IgD-negative memory B cell (primary cell): Measurements from ENCODE around the gene LYSMD3. TPM values are rescaled to one million over a fixed set of nuclear protein-coding genes. Genes with fewer than 3 reads are reported as not detected.
A peak's percentile ranks its signal among the peaks of the same experiment; 100 is the strongest.

ENCODE experiments used
- H3K27ac Mint-ChIP-seq, 3 donors: one replicate each; pipeline ENCODE4 v1.8.0; 2020 to 2022; ENCODE audit warnings: mild to moderate bottlenecking in 3 of 3, mixed read lengths in 3 of 3, moderate library complexity in 1 of 3
- H3K27me3 Mint-ChIP-seq: one replicate; pipeline ENCODE4 v1.8.0; 2021; ENCODE audit warnings: mixed read lengths
- H3K36me3 Mint-ChIP-seq: one replicate; pipeline ENCODE4 v1.8.0; 2020; ENCODE audit warnings: mild to moderate bottlenecking, mixed read lengths
- H3K4me1 Mint-ChIP-seq, 3 donors: one replicate each; pipeline ENCODE4 v1.8.0; 2020 to 2022; ENCODE audit warnings: mixed read lengths in 3 of 3, mild to moderate bottlenecking in 1 of 3
- H3K4me3 Mint-ChIP-seq, 4 donors: one replicate each; pipeline ENCODE4 v1.8.0; 2020 to 2022; ENCODE audit warnings: mild to moderate bottlenecking in 4 of 4, mixed read lengths in 4 of 4, moderate library complexity in 3 of 4
- H3K9me3 Mint-ChIP-seq, 3 donors: one replicate each; pipeline ENCODE4 v1.8.0; 2020 to 2021; ENCODE audit warnings: mixed read lengths in 3 of 3, mild to moderate bottlenecking in 1 of 3
- polyA plus RNA-seq: library from polyadenylated mRNA; unstranded; fragments of 300-500 nt; fragmentation: Illumina TruSeq; gene quantifications from one replicate; pipeline ENCODE4 v1.2.3, GENCODE V29; 2021

The LYSMD3 gene
- polyA plus RNA-seq, 1 donor from 2014 or later, result 8.2 TPM

- H3K9me3 Mint-ChIP-seq, result no peaks in the 10 kb centered on the region
- peaks cover 4 to 15% (median 7%) of the 10 kb centered on the region in 3 donors for H3K4me1 Mint-ChIP-seq
- no peak overlapping the region for H3K27ac Mint-ChIP-seq
- peaks cover 34% of the 10 kb centered on the region for H3K27me3 Mint-ChIP-seq
- H3K36me3 Mint-ChIP-seq, result peaks cover 2% of the 10 kb centered on the region
- H3K4me3 Mint-ChIP-seq, result no peak overlapping the region
Observed at GRCh38 chr5:90554358-90555006, 25.1 kb upstream of the LYSMD3 start.

GRCh38 chr5:90553711-90554110, 24.3 kb upstream of the LYSMD3 start:
- Mint-ChIP-seq H3K27me3 (peaks cover 32% of the 10 kb centered on the region), H3K4me1 (peaks cover 4 to 12% (median 6%) of the 10 kb centered on the region in 3 donors)

GRCh38 chr5:90551376-90551775, 22.0 kb upstream of the LYSMD3 start:
- H3K9me3 Mint-ChIP-seq, result no peaks in the 10 kb centered on the region
- peaks cover 0 to 7% (median 3%) of the 10 kb centered on the region in 3 donors for H3K4me1 Mint-ChIP-seq
- H3K27ac Mint-ChIP-seq, result peak overlapping the region in 1 of 3 donors; percentile 14
- H3K27me3 Mint-ChIP-seq, result peaks cover 20% of the 10 kb centered on the region
- peaks cover 2% of the 10 kb centered on the region for H3K36me3 Mint-ChIP-seq
- H3K4me3 Mint-ChIP-seq, result no peak overlapping the region

More at GRCh38 chr5:90553711-90554110, 24.3 kb upstream of the LYSMD3 start:
- Mint-ChIP-seq H3K36me3 (peaks cover 2% of the 10 kb centered on the region), H3K9me3 (no peaks in the 10 kb centered on the region), H3K4me3 (no peak overlapping the region), H3K27ac (no peak overlapping the region)

DNA sequence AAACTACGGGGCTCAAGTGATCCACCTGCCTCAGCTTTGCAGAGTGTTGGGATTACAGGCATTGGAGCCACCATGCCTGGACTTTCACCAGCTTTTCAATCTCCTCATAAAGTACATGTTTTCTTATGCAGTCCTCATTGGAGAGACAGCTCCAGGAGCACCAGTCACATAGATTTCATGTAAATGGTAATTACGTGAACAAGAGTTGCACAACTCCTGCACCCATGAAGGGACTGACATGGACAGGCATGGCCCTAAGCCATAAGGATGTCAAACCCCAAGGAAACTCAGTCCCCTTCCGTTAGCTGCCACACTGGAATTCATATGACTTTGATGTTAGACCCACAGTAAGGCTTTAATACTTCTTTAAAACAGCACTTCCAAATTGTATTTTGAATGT, 21.6 kb upstream of the LYSMD3 start:
- Mint-ChIP-seq H3K36me3 (peaks cover 2% of the 10 kb centered on the region), H3K4me3 (no peak overlapping the region), H3K9me3 (no peaks in the 10 kb centered on the region), H3K4me1 (peaks cover 0 to 7% (median 3%) of the 10 kb centered on the region in 3 donors), H3K27me3 (peaks cover 18% of the 10 kb centered on the region), H3K27ac (no peak overlapping the region)

DNA sequence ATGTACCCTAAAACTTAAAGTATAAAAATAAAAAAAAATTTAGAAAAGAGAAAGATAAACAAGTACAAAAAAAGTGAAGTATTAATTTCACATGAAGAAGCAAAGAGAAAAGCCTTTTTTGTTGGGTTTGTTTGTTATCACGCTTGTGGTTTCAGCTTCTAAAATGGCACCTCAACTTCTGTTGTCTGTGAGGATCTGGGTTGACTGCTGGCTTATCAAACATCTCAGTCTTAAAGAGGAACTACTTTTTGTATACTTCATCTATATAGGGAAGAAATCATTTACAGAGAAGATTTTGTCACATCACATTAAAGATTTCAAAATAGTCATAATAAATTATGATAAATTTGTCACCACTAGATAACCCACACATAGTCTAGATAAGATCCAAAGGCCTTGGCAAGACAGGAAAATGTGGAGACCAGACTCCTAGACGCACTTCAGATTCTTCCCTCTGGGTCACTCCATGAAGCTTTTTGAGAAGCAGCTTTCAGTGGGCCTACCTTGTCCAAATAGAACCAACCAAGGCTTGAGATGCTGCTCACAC, 20.4 kb upstream of the LYSMD3 start:
- peaks cover 0 to 7% (median 3%) of the 10 kb centered on the region in 3 donors for H3K4me1 Mint-ChIP-seq
- H3K27me3 Mint-ChIP-seq, result peaks cover 19% of the 10 kb centered on the region
- peaks cover 2% of the 10 kb centered on the region for H3K36me3 Mint-ChIP-seq
- no peak overlapping the region for H3K27ac Mint-ChIP-seq
- no peak overlapping the region for H3K4me3 Mint-ChIP-seq
- no peaks in the 10 kb centered on the region for H3K9me3 Mint-ChIP-seq

DNA sequence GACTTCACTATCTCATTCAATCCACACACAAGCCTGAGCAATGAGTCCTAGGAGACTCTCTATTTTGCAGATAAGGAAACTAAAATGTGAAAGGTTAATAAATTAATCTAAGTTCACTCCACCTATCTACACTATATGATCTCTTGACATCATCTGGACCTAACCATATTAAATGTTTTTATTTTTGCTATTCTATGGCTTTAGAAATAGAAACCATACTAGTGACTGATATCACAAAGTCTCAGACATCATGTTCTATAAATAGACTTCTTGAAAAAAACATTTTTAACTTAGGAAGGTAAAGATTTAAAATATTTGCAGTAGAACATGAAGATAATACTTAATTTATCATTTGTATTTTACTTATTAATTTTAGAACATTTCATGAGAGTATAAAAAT, 19.8 kb upstream of the LYSMD3 start:
- no peaks in the 10 kb centered on the region for H3K9me3 Mint-ChIP-seq
- peaks cover 0 to 7% (median 3%) of the 10 kb centered on the region in 3 donors for H3K4me1 Mint-ChIP-seq
- H3K27me3 Mint-ChIP-seq, result peaks cover 16% of the 10 kb centered on the region
- peaks cover 2% of the 10 kb centered on the region for H3K36me3 Mint-ChIP-seq
- no peak overlapping the region for H3K4me3 Mint-ChIP-seq
- no peak overlapping the region for H3K27ac Mint-ChIP-seq

- H3K27me3 Mint-ChIP-seq, result peaks cover 16% of the 10 kb centered on the region
- no peaks in the 10 kb centered on the region for H3K36me3 Mint-ChIP-seq
- H3K27ac Mint-ChIP-seq, result no peak overlapping the region
- no peak overlapping the region for H3K4me3 Mint-ChIP-seq
- no peaks in the 10 kb centered on the region for H3K9me3 Mint-ChIP-seq
- peaks cover 0 to 7% (median 3%) of the 10 kb centered on the region in 3 donors for H3K4me1 Mint-ChIP-seq
Observed at GRCh38 chr5:90548069-90548593, 18.7 kb upstream of the LYSMD3 start.

- Mint-ChIP-seq H3K27me3 (peaks cover 16% of the 10 kb centered on the region), H3K9me3 (no peaks in the 10 kb centered on the region), H3K4me1 (peaks cover 0 to 7% (median 3%) of the 10 kb centered on the region in 3 donors), H3K36me3 (no peaks in the 10 kb centered on the region), H3K4me3 (no peak overlapping the region), H3K27ac (no peak overlapping the region)
Observed at GRCh38 chr5:90547072-90547536, 17.7 kb upstream of the LYSMD3 start.

DNA sequence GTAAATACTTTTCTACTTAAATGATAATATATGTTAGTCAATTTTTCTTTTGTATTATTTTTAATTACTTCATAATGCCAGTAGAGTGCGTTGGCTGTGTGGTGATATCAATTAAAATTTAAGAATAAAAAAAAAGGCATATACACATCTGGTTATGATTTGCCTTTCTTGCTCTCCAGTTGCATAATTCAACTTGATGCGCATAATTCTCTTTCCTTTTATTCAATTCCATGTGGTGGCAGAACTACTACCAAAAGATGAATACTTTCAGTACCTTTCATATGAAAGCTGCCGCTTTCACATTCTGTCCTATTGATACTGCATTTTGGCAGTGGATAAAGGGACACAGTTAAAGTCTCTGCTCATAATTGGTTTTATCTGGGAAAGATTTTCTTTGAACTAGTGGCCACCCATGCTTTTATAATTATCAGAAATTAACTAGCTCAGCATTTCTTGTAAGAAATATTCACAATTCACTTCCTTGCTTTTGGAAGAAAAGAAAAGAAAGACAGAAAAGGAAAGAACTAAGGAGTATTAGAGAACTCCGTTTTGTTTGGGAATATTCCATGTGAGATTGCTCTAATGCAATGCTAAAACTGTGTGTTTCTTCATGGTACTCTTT, 16.9 kb upstream of the LYSMD3 start:
- Mint-ChIP-seq H3K4me3 (no peak overlapping the region), H3K27me3 (peaks cover 16% of the 10 kb centered on the region), H3K27ac (no peak overlapping the region), H3K36me3 (no peaks in the 10 kb centered on the region), H3K4me1 (peaks cover 0 to 3% (median 0%) of the 10 kb centered on the region in 3 donors), H3K9me3 (no peaks in the 10 kb centered on the region)

DNA sequence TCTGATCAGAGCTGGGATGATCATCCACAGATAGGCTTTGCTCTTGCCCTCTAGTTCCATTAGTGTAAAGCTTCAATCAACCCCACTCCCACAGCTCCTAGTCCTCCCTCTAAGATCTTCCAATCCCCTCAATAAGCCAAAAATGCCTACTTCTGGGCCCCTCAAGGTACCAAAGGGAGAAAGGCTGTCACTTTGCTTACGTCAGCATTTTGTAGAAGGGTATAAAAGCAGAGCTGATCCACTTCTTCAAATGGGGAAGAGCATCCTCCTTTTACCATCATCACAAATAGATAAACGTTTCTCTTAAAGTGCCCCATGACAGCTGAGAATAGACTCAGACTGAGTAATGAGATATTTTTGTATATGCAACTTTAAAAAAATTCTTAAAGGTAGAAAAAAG, 16.1 kb upstream of the LYSMD3 start:
- Mint-ChIP-seq H3K9me3 (no peaks in the 10 kb centered on the region), H3K27me3 (peaks cover 16% of the 10 kb centered on the region), H3K4me1 (no peaks in the 10 kb centered on the region), H3K27ac (no peak overlapping the region), H3K36me3 (no peaks in the 10 kb centered on the region), H3K4me3 (no peak overlapping the region)

DNA sequence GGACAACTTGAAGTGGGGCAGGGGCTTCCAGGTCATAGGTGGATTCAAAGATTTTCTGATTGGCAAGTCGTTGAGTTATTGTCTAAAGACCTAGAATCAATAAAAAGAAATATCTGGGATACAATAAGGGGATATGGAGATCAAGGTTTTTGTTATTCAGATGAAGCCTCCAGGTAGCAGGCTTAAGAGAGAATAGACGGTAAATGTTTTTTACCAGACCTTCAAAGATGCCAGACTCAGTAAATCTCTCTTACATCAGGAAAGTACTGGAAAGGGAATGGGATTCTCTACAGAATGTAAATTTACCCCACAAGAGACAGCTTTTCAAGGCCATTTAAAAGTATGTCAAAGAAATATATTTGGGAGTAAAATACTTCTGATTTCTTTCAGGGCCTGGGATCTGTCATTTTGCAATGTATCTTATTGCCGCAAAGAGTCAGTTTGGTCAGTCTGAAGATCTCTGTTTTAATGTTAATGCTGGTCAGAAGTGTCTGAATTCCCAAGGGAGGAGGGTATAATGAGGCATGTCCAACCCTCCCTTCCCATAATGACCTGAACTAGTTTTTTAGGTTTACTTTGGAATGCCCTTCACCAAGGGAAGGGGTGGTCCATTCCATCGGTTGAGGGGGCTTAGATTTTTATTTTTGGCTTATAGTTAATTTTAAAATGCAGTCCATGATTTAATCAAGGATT, 13.6 kb upstream of the LYSMD3 start:
- H3K27me3 Mint-ChIP-seq, result peaks cover 11% of the 10 kb centered on the region

DNA sequence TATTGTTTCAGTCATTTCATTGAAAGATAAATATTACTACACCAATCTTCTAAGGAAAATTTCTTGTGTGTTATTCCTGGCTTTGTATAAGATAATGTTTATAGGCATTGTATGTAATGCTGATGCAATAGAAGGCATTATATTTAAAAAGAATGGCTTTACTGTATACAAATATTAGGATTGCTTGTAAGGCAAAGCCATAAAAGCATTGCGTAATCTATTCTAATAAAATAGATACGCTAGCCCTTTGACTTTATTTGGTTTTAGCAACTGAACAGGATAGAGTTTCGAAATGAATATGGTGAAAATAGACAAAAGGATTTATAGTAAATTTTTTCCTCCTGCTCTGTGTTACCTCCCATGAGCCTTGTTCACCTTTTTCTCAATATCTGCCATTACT, 5.5 kb upstream of the LYSMD3 start:
- no peaks in the 10 kb centered on the region for H3K9me3 Mint-ChIP-seq
- peaks cover 3% of the 10 kb centered on the region for H3K36me3 Mint-ChIP-seq
- peaks cover 0 to 2% (median 2%) of the 10 kb centered on the region in 3 donors for H3K4me1 Mint-ChIP-seq
- H3K27ac Mint-ChIP-seq, result no peak overlapping the region
- peaks cover 15% of the 10 kb centered on the region for H3K27me3 Mint-ChIP-seq
- no peak overlapping the region for H3K4me3 Mint-ChIP-seq

More for the DNA sequence above, 13.6 kb upstream of the LYSMD3 start:
- Mint-ChIP-seq H3K4me3 (no peak overlapping the region), H3K9me3 (no peaks in the 10 kb centered on the region), H3K27ac (no peak overlapping the region), H3K4me1 (peaks cover 0 to 2% (median 0%) of the 10 kb centered on the region in 3 donors), H3K36me3 (no peaks in the 10 kb centered on the region)

GRCh38 chr5:90533794-90534193, 4.4 kb upstream of the LYSMD3 start:
- Mint-ChIP-seq H3K36me3 (peaks cover 3% of the 10 kb centered on the region), H3K9me3 (no peaks in the 10 kb centered on the region), H3K27me3 (peaks cover 15% of the 10 kb centered on the region), H3K4me3 (no peak overlapping the region), H3K4me1 (peaks cover 0 to 7% (median 1%) of the 10 kb centered on the region in 3 donors), H3K27ac (no peak overlapping the region)

DNA sequence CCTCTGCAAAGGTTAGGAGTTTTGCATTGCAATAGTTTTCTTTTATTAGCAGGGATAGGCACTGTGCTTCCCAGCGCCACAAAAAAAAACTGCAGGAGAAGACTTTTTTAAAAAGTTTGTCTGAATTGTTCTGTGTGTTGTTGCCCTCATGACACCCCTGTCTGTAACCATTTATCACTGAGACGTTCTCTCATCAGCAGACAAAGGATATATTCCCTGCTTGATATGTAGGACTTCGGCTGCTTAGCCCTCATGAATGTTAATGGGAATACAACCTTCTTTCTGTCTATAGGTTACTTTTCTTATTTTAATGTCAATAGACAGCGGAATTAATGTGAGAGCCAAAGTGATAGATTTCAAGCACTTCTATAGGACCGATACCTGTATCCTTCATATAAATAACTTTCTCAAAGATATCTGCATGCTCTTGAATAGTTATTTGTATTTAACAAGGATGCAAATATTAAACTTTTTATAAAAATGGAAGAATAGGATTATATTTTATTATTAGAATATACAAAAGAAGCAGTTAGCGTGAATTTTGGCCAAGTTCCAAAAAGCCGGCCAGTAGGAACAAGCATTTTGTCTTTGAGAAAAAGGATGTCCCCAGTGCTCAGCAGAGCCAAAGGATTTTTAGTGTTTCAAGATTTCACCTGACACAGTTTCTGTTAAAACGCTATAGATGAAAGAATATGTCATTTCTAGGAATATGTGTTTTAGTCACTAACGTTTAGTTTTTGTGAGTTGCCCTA, 1.5 kb upstream of the LYSMD3 start:
- H3K27ac Mint-ChIP-seq, result no peak overlapping the region
- H3K27me3 Mint-ChIP-seq, result peaks cover 11% of the 10 kb centered on the region
- no peaks in the 10 kb centered on the region for H3K9me3 Mint-ChIP-seq
- peaks cover 12 to 29% (median 20%) of the 10 kb centered on the region in 3 donors for H3K4me1 Mint-ChIP-seq
- peak overlapping the region in 2 of 4 donors; percentile 92 to 100 for H3K4me3 Mint-ChIP-seq
- H3K36me3 Mint-ChIP-seq, result peaks cover 3% of the 10 kb centered on the region
